IMR-90 (cell line): Measurements from ENCODE around the gene CAPN7. TPM values are rescaled to one million over a fixed set of nuclear protein-coding genes. Genes with fewer than 3 reads are reported as not detected.

Source experiments
- ATAC-seq: fragments of 200-7000 bp; cut with Tn5 transposase; 2 replicates; pipeline ENCODE4 v1.9.1; 2020; ENCODE audit warnings: low read depth, mild to moderate bottlenecking, moderate library complexity
- BruUV-seq: library from RNA; stranded (reverse); fragments of 400-500 nt; replicated peaks from 2 replicates; lab custom pipeline; 2021; lab: Mats Ljungman, UMichigan
- CTCF ChIA-PET: fragments of 300-600 bp; formaldehyde crosslinking; extraction: SDS; loops from one replicate; lab custom pipeline; 2021; ENCODE audit warnings: antibody characterized with exemption; lab: Yijun Ruan, JAX
- POLR2A ChIA-PET: fragments of 300-600 bp; sonication (Branson Sonifier 250); formaldehyde crosslinking; loops from one replicate; lab custom pipeline; 2022; ENCODE audit warnings: antibody characterized with exemption; ENCODE audit not compliant: unreplicated experiment; lab: Charles Lee
- DNase-seq: peaks from one replicate; pipeline ENCODE4 v3.0.0; 2013
- H2AFZ ChIP-seq: replicated peaks from 2 replicates; pipeline ENCODE3; 2013; ENCODE audit warnings: low read length, mild to moderate bottlenecking; ENCODE audit not compliant: poor library complexity
- H2AK5ac ChIP-seq: 2 replicates; pipeline ENCODE4 v1.6.1; 2013; ENCODE audit warnings: low read depth, low read length, inconsistent platforms
- H2AK9ac ChIP-seq: replicated peaks from 2 replicates; pipeline ENCODE3; 2013; ENCODE audit warnings: mild to moderate bottlenecking, low read depth, low read length, moderate library complexity; ENCODE audit not compliant: poor library complexity
- H2BK120ac ChIP-seq: 2 replicates; pipeline ENCODE4 v1.6.1; 2013; ENCODE audit warnings: low read depth, low read length, inconsistent platforms
- H2BK15ac ChIP-seq: 3 replicates; pipeline ENCODE4 v1.6.1; 2013; ENCODE audit warnings: low read depth, low read length, inconsistent platforms
- H2BK20ac ChIP-seq: 2 replicates; pipeline ENCODE4 v1.6.1; 2013; ENCODE audit warnings: low read depth, mild to moderate bottlenecking, inconsistent platforms, low read length, moderate library complexity
- H2BK5ac ChIP-seq: 2 replicates; pipeline ENCODE4 v1.6.1; 2013; ENCODE audit warnings: mild to moderate bottlenecking, low read depth, low read length, inconsistent platforms; ENCODE audit not compliant: poor library complexity, severe bottlenecking
- H3K14ac ChIP-seq: replicated peaks from 2 replicates; pipeline ENCODE4 v1.6.1; 2013; ENCODE audit warnings: low read depth, low read length, inconsistent platforms
- H3K18ac ChIP-seq: 2 replicates; pipeline ENCODE4 v1.6.1; 2013; ENCODE audit warnings: low read depth, low read length, control low read depth
- H3K23ac ChIP-seq: 2 replicates; pipeline ENCODE4 v1.6.1; 2013; ENCODE audit warnings: low read depth, low read length, inconsistent platforms
- H3K27ac ChIP-seq: 2 replicates; pipeline ENCODE4 v1.5.1; 2013; ENCODE audit warnings: mild to moderate bottlenecking, control low read depth, low read length; ENCODE audit not compliant: insufficient read depth
- H3K27me3 ChIP-seq: 2 replicates; pipeline ENCODE4 v1.6.1; 2013; ENCODE audit warnings: low read length; ENCODE audit not compliant: control insufficient read depth, insufficient read depth
- H3K36me3 ChIP-seq: 2 replicates; pipeline ENCODE4 v1.6.1; 2013; ENCODE audit warnings: low read length, mixed read lengths; ENCODE audit not compliant: control insufficient read depth, insufficient read depth
- H3K4ac ChIP-seq: 2 replicates; pipeline ENCODE4 v1.6.1; 2013; ENCODE audit warnings: low read depth, low read length, inconsistent platforms
- H3K4me1 ChIP-seq: 2 replicates; pipeline ENCODE4 v1.6.1; 2013; ENCODE audit warnings: low read length, mixed read lengths; ENCODE audit not compliant: control insufficient read depth, insufficient read depth
- H3K4me2 ChIP-seq: 2 replicates; pipeline ENCODE4 v1.6.1; 2013; ENCODE audit warnings: low read depth, mild to moderate bottlenecking, control low read depth, low read length, moderate library complexity
- H3K4me3 ChIP-seq: 2 replicates; pipeline ENCODE4 v1.5.1; 2013; ENCODE audit warnings: low read depth, mild to moderate bottlenecking, control low read depth, low read length, moderate library complexity; ENCODE audit not compliant: insufficient read depth
- H3K56ac ChIP-seq: 2 replicates; pipeline ENCODE4 v1.6.1; 2013; ENCODE audit warnings: low read length, inconsistent platforms; ENCODE audit not compliant: insufficient read depth; ENCODE audit errors: extremely low read depth
- H3K79me1 ChIP-seq, 2 experiments: 2 replicates each; pipeline ENCODE4 v1.6.1; 2013; ENCODE audit warnings: low read length in 2 of 2, inconsistent platforms in 1 of 2, low read depth in 1 of 2
- H3K9ac ChIP-seq: 2 replicates; pipeline ENCODE4 v1.6.1; 2013; ENCODE audit warnings: low read depth, low read length, control low read depth
- H3K9me1 ChIP-seq: 2 replicates; pipeline ENCODE4 v1.6.1; 2013; ENCODE audit warnings: low read length, inconsistent platforms; ENCODE audit not compliant: insufficient read depth
- H3K9me3 ChIP-seq: 2 replicates; pipeline ENCODE4 v1.6.1; 2013; ENCODE audit warnings: low read length; ENCODE audit not compliant: control insufficient read depth, insufficient read depth
- H4K20me1 ChIP-seq: 2 replicates; pipeline ENCODE4 v1.6.1; 2013; ENCODE audit warnings: low read length, inconsistent platforms; ENCODE audit not compliant: insufficient read depth
- H4K5ac ChIP-seq: 2 replicates; pipeline ENCODE4 v1.6.1; 2013; ENCODE audit warnings: mild to moderate bottlenecking, low read depth, low read length, control low read depth
- H4K8ac ChIP-seq, 2 experiments: 2 replicates each; pipeline ENCODE4 v1.6.1; 2013; ENCODE audit warnings: low read depth in 2 of 2, low read length in 2 of 2, control low read depth in 1 of 2, inconsistent platforms in 1 of 2
- H4K91ac ChIP-seq: 2 replicates; pipeline ENCODE4 v1.6.1; 2013; ENCODE audit warnings: low read depth, low read length, inconsistent platforms; ENCODE audit not compliant: insufficient read depth
- FOS ChIP-seq: fragments of 150-350 bp; IDR thresholded peaks from 2 replicates; pipeline ENCODE4 v1.6.1; 2016; ENCODE audit warnings: low read depth, low read length
- RFX5 ChIP-seq: IDR thresholded peaks from 2 replicates; pipeline ENCODE4 v1.8.0; 2012; ENCODE audit warnings: low read depth, mild to moderate bottlenecking, low read length, moderate library complexity
- WGBS, 2 experiments: methylation state at CpG; one replicate each; pipeline versions ENCODE4 v1.1.5 to v1.1.7; 2013; ENCODE audit warnings: missing lambda C conversion rate in 2 of 2; ENCODE audit not compliant: insufficient read length in 1 of 2; ENCODE audit errors: extremely low coverage in 2 of 2; 5-methylcytosine and 5-hydroxymethylcytosine counted together
- dilution Hi-C: fragments of 300-500 bp; cut with HindIII; formaldehyde crosslinking; loops from one replicate; pipeline ENCODE4 v1.14.3; 2018; ENCODE audit warnings: low sequenced_read_pairs; ENCODE audit not compliant: unreplicated experiment
- in situ Hi-C: fragments of 300-500 bp; cut with MboI; formaldehyde crosslinking; loops from 3 replicates; pipeline ENCODE4 v1.14.3; 2019; ENCODE audit warnings: low sequenced_read_pairs, inconsistent platforms, mixed read lengths
- intact Hi-C: fragments of 100-400 bp; cut with micrococcal nuclease; formaldehyde crosslinking; loops from 2 replicates; pipeline ENCODE4 v1.10.0; 2022
- polyA plus RNA-seq, 3 experiments: library from polyadenylated mRNA; depleted of rRNA; stranded (reverse); fragments of >200 nt; gene quantifications; 2 replicates each; pipeline ENCODE4 v1.2.3, GENCODE V29; 2012; ENCODE audit warnings: low replicate concordance in 1 of 3
- total RNA-seq: library from RNA; depleted of rRNA; stranded (reverse); fragments of >200 nt; gene quantifications from 2 replicates; pipeline ENCODE4 v1.2.3, GENCODE V29; 2012

Gene CAPN7
- total and polyA plus RNA-seq, 2 of the 4 experiments (the other 2 are of a cell fraction) = 14.5 to 21.3 TPM

DNA sequence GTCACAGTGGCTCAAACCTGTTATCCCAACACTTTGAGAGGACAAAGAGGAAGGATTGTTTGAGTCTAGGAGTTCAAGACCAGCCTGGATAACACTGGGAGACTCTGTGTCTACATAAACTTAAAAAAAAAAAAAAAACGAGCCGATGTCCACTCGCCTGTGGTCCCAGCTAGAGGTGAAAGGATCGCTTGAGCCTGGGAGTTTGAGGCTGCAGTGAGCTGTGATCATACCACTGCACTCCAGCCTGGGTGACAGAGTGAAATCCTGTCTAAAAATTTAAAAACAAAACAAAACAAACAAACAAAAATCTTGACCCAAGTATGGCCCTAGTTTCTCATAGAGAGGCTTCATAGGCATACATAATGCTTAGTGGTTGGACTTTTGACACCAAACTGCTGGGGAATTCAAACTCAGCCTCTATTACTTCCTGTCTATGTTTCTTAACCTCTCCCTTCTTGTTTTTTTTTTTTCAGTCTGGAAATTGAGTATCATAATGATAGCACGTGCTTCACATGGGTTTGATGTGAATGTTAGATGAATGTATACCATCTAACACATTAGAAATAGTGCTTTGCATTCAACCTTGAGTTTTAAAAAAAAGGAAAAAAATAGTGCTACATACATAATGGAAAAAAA lies 46.4 kb upstream of the CAPN7 start:
- H2AK5ac ChIP-seq = no peak overlapping the region
- dilution Hi-C loops = no loop called here
- no peaks in the 10 kb centered on the region for H3K9me3 ChIP-seq
- no peak overlapping the region for H3K9ac ChIP-seq
- no peak overlapping the region for H3K4me3 ChIP-seq
- H3K18ac ChIP-seq = no peak overlapping the region
- no peak overlapping the region for H3K4ac ChIP-seq
- no peak overlapping the region for H3K27ac ChIP-seq
- H3K4me2 ChIP-seq = no peak overlapping the region
- no peaks in the 10 kb centered on the region for H3K9me1 ChIP-seq
- no TSS peak for BruUV-seq
- no peak overlapping the region for H4K91ac ChIP-seq
- ChIA-PET CTCF (no interaction called here), POLR2A (no interaction called here)
- no peak overlapping the region for H2BK15ac ChIP-seq
- in situ Hi-C loops = no loop called here
- DNase-seq = no peak
- intact Hi-C loops = no loop called here
- no peak overlapping the region for H4K8ac ChIP-seq
- H4K20me1 ChIP-seq = no peaks in the 10 kb centered on the region
- H2BK20ac ChIP-seq = no peak overlapping the region
- no peak for ATAC-seq
- WGBS, 2 experiments = no CpG with 5 or more reads among the region's 5 CpGs
- no peak overlapping the region for H2BK120ac ChIP-seq
- no peak overlapping the region for H2AFZ ChIP-seq
- H3K23ac ChIP-seq = no peak overlapping the region
- H3K4me1 ChIP-seq = no peaks in the 10 kb centered on the region
- H3K27me3 ChIP-seq = peaks cover 10% of the 10 kb centered on the region
- TF ChIP-seq RFX5 = no peak
- no peak for TF ChIP-seq FOS
- H3K79me1 ChIP-seq = no peaks in the 10 kb centered on the region
- no peaks in the 10 kb centered on the region for H3K36me3 ChIP-seq
- H3K56ac ChIP-seq = no peak overlapping the region
- H4K5ac ChIP-seq = no peak overlapping the region
- H2BK5ac ChIP-seq = no peak overlapping the region
- no peak overlapping the region for H2AK9ac ChIP-seq
- H3K14ac ChIP-seq = no peak overlapping the region
